ENCODE measurements around the gene TTLL10.
"Not testable (repeated sequence)": the region's sequence is repeated elsewhere in the genome, so short reads cannot be mapped to it uniquely, and the experiment has no call there.

TTLL10 gene

GRCh38 chr1:1194723-1195122 is 21.0 kb downstream of the TTLL10 start:
- DNase-seq: no peak

GRCh38 chr1:1195726-1196125 is 22.0 kb downstream of the TTLL10 start:
- not testable (repeated sequence) for DNase-seq

- DNase-seq: no peak
Measured at GRCh38 chr1:1196431-1197187, 22.9 kb downstream of the TTLL10 start.

- DNase-seq: no peak
Measured at GRCh38 chr1:1197188-1197500, 23.5 kb downstream of the TTLL10 start.

GRCh38 chr1:1197551-1198422 is 24.1 kb downstream of the TTLL10 start:
- no peak for DNase-seq

GRCh38 chr1:1198423-1199140 is 24.9 kb downstream of the TTLL10 start:
- DNase-seq: no peak

GRCh38 chr1:1199141-1199960 is 25.7 kb downstream of the TTLL10 start:
- no peak for DNase-seq

- no peak for DNase-seq
Measured at GRCh38 chr1:1199961-1200875, 26.5 kb downstream of the TTLL10 start.

- DNase-seq: peak; percentile 75
Measured at GRCh38 chr1:1200876-1201810, 27.5 kb downstream of the TTLL10 start.

- no peak for DNase-seq
Measured at GRCh38 chr1:1202831-1203560, 29.3 kb downstream of the TTLL10 start.

GRCh38 chr1:1203561-1204424 is 30.1 kb downstream of the TTLL10 start:
- DNase-seq: no peak

GRCh38 chr1:1204425-1204920 is 30.8 kb downstream of the TTLL10 start:
- no peak for DNase-seq

GRCh38 chr1:1204998-1205768 is 31.5 kb downstream of the TTLL10 start:
- DNase-seq: no peak

- no peak for DNase-seq
Measured at GRCh38 chr1:1205769-1206375, 32.2 kb downstream of the TTLL10 start.

GRCh38 chr1:1206376-1206965 is 32.8 kb downstream of the TTLL10 start, which contains the start of gene TNFRSF18:
TNFRSF18 (minus strand) TSS chr1:1206592; CDS start chr1:1206571, 21 bp downstream.
- DNase-seq: no peak

GRCh38 chr1:1206966-1207531 is 33.4 kb downstream of the TTLL10 start:
- DNase-seq: no peak
